ENCODE data around the gene SMARCAL1. TPM values are rescaled to one million over a fixed set of nuclear protein-coding genes. Genes with fewer than 3 reads are reported as not detected.

Gene SMARCAL1
- total RNA-seq, 1 experiment from 2014 or later = 23.7 TPM

- peak; percentile 76 for DNase-seq
- no peak overlapping the region for H3K4me3 ChIP-seq (ENCODE audit: low read length)
- H3K9me2 ChIP-seq (replicated peaks; ENCODE audit: insufficient read depth, low read length) = no peaks in the 10 kb centered on the region
- H3K27me3 ChIP-seq (ENCODE audit: low read length) = no peaks in the 10 kb centered on the region
- no peak overlapping the region for H3K4me2 ChIP-seq (ENCODE audit: low read depth, low read length, poor library complexity, severe bottlenecking)
- H3K9me3 ChIP-seq (ENCODE audit: low read length) = no peaks in the 10 kb centered on the region
- H3K79me2 ChIP-seq (ENCODE audit: low read length) = no peaks in the 10 kb centered on the region
- H3K36me3 ChIP-seq (ENCODE audit: insufficient read depth, low read length) = no peaks in the 10 kb centered on the region
- H3K4me1 ChIP-seq (ENCODE audit: low read length) = peaks cover 26% of the 10 kb centered on the region
- no peaks in the 10 kb centered on the region for H4K20me1 ChIP-seq (ENCODE audit: insufficient read depth, low read depth, low read length)
- no peak overlapping the region for H2AFZ ChIP-seq (ENCODE audit: low read length)
- no peak overlapping the region for H3K9ac ChIP-seq (ENCODE audit: low read length)
- H3K27ac ChIP-seq (ENCODE audit: low read length) = no peak overlapping the region
Observed at GRCh38 chr2:216404010-216404618, 8.2 kb upstream of the SMARCAL1 start.

- H3K9me2 ChIP-seq (replicated peaks; ENCODE audit: insufficient read depth, low read length) = no peaks in the 10 kb centered on the region
- no peak overlapping the region for H3K27ac ChIP-seq (ENCODE audit: low read length)
- H3K4me1 ChIP-seq (ENCODE audit: low read length) = peaks cover 26% of the 10 kb centered on the region
- peak overlapping the region; percentile 51 for H3K4me2 ChIP-seq (ENCODE audit: low read depth, low read length, poor library complexity, severe bottlenecking)
- peak overlapping the region; percentile 13; the same call in 1 of the 2 replicates for H3K9ac ChIP-seq (ENCODE audit: low read length)
- peak overlapping the region; percentile 3; the same call in 1 of the 2 replicates for H2AFZ ChIP-seq (ENCODE audit: low read length)
- no peaks in the 10 kb centered on the region for H4K20me1 ChIP-seq (ENCODE audit: insufficient read depth, low read depth, low read length)
- no peaks in the 10 kb centered on the region for H3K79me2 ChIP-seq (ENCODE audit: low read length)
- H3K27me3 ChIP-seq (ENCODE audit: low read length) = no peaks in the 10 kb centered on the region
- H3K4me3 ChIP-seq (ENCODE audit: low read length) = 0 out of 2 replicates have a peak overlapping the region, but pooled peaks have one; percentile 9
- peak; percentile 58 for DNase-seq
- no peaks in the 10 kb centered on the region for H3K9me3 ChIP-seq (ENCODE audit: low read length)
- no peaks in the 10 kb centered on the region for H3K36me3 ChIP-seq (ENCODE audit: insufficient read depth, low read length)
Observed at GRCh38 chr2:216405588-216405987, 6.7 kb upstream of the SMARCAL1 start.

GRCh38 chr2:216406826-216407225 lies 5.5 kb upstream of the SMARCAL1 start:
- no peaks in the 10 kb centered on the region for H3K79me2 ChIP-seq (ENCODE audit: low read length)
- no peaks in the 10 kb centered on the region for H4K20me1 ChIP-seq (ENCODE audit: insufficient read depth, low read depth, low read length)
- H3K36me3 ChIP-seq (ENCODE audit: insufficient read depth, low read length) = no peaks in the 10 kb centered on the region
- H3K4me1 ChIP-seq (ENCODE audit: low read length) = peaks cover 29% of the 10 kb centered on the region
- no peaks in the 10 kb centered on the region for H3K27me3 ChIP-seq (ENCODE audit: low read length)
- peak; percentile 68 for DNase-seq
- H3K27ac ChIP-seq (ENCODE audit: low read length) = no peak overlapping the region
- no peaks in the 10 kb centered on the region for H3K9me2 ChIP-seq (replicated peaks; ENCODE audit: insufficient read depth, low read length)
- no peak overlapping the region for H3K4me3 ChIP-seq (ENCODE audit: low read length)
- H3K4me2 ChIP-seq (ENCODE audit: low read depth, low read length, poor library complexity, severe bottlenecking) = peak overlapping the region; percentile 49
- H3K9ac ChIP-seq (ENCODE audit: low read length) = peak overlapping the region; percentile 27; the same call in 1 of the 2 replicates
- no peak overlapping the region for H2AFZ ChIP-seq (ENCODE audit: low read length)
- no peaks in the 10 kb centered on the region for H3K9me3 ChIP-seq (ENCODE audit: low read length)

GRCh38 chr2:216408426-216409290 lies 3.6 kb upstream of the SMARCAL1 start:
- Histone ChIP-seq H4K20me1 (ENCODE audit: insufficient read depth, low read depth, low read length) (no peaks in the 10 kb centered on the region), H3K9me3 (ENCODE audit: low read length) (no peaks in the 10 kb centered on the region), H3K79me2 (ENCODE audit: low read length) (peaks cover 11% of the 10 kb centered on the region), H3K36me3 (ENCODE audit: insufficient read depth, low read length) (no peaks in the 10 kb centered on the region), H3K27ac (ENCODE audit: low read length) (no peak overlapping the region), H3K4me2 (ENCODE audit: low read depth, low read length, poor library complexity, severe bottlenecking) (no peak overlapping the region), H3K9me2 (replicated peaks; ENCODE audit: insufficient read depth, low read length) (no peaks in the 10 kb centered on the region), H3K9ac (ENCODE audit: low read length) (no peak overlapping the region), H3K4me3 (ENCODE audit: low read length) (no peak overlapping the region), H3K27me3 (ENCODE audit: low read length) (no peaks in the 10 kb centered on the region), H3K4me1 (ENCODE audit: low read length) (peaks cover 36% of the 10 kb centered on the region), H2AFZ (ENCODE audit: low read length) (no peak overlapping the region)
- DNase-seq = no peak

- H3K9ac ChIP-seq (ENCODE audit: low read length) = no peak overlapping the region
- DNase-seq = no peak
- no peaks in the 10 kb centered on the region for H3K27me3 ChIP-seq (ENCODE audit: low read length)
- peaks cover 36% of the 10 kb centered on the region for H3K4me1 ChIP-seq (ENCODE audit: low read length)
- H3K9me3 ChIP-seq (ENCODE audit: low read length) = no peaks in the 10 kb centered on the region
- H3K36me3 ChIP-seq (ENCODE audit: insufficient read depth, low read length) = peaks cover 8% of the 10 kb centered on the region; the same call in 1 of the 2 replicates
- no peak overlapping the region for H3K4me3 ChIP-seq (ENCODE audit: low read length)
- H3K27ac ChIP-seq (ENCODE audit: low read length) = no peak overlapping the region
- peaks cover 23% of the 10 kb centered on the region for H3K79me2 ChIP-seq (ENCODE audit: low read length)
- no peaks in the 10 kb centered on the region for H3K9me2 ChIP-seq (replicated peaks; ENCODE audit: insufficient read depth, low read length)
- H2AFZ ChIP-seq (ENCODE audit: low read length) = no peak overlapping the region
- no peaks in the 10 kb centered on the region for H4K20me1 ChIP-seq (ENCODE audit: insufficient read depth, low read depth, low read length)
- no peak overlapping the region for H3K4me2 ChIP-seq (ENCODE audit: low read depth, low read length, poor library complexity, severe bottlenecking)
Observed at GRCh38 chr2:216410550-216410949, 1.7 kb upstream of the SMARCAL1 start.

GRCh38 chr2:216413882-216414281 lies 1.6 kb downstream of the SMARCAL1 start:
- H3K9me3 ChIP-seq (ENCODE audit: low read length) = no peaks in the 10 kb centered on the region
- H3K27ac ChIP-seq (ENCODE audit: low read length) = no peak overlapping the region; the same call in 1 of the 2 replicates
- peak overlapping the region; percentile 89; the same call in 1 of the 2 replicates for H3K9ac ChIP-seq (ENCODE audit: low read length)
- peak overlapping the region; percentile 79 for H3K4me2 ChIP-seq (ENCODE audit: low read depth, low read length, poor library complexity, severe bottlenecking)
- DNase-seq = no peak
- peaks cover 31% of the 10 kb centered on the region for H3K4me1 ChIP-seq (ENCODE audit: low read length)
- H2AFZ ChIP-seq (ENCODE audit: low read length) = no peak overlapping the region
- no peaks in the 10 kb centered on the region for H3K9me2 ChIP-seq (replicated peaks; ENCODE audit: insufficient read depth, low read length)
- H3K79me2 ChIP-seq (ENCODE audit: low read length) = peaks cover 29% of the 10 kb centered on the region
- no peaks in the 10 kb centered on the region for H4K20me1 ChIP-seq (ENCODE audit: insufficient read depth, low read depth, low read length)
- peaks cover 20% of the 10 kb centered on the region for H3K36me3 ChIP-seq (ENCODE audit: insufficient read depth, low read length)
- no peaks in the 10 kb centered on the region for H3K27me3 ChIP-seq (ENCODE audit: low read length)
- H3K4me3 ChIP-seq (ENCODE audit: low read length) = peak overlapping the region; percentile 96

- Histone ChIP-seq H3K4me3 (ENCODE audit: low read length) (no peak overlapping the region), H3K9me3 (ENCODE audit: low read length) (no peaks in the 10 kb centered on the region), H3K9me2 (replicated peaks; ENCODE audit: insufficient read depth, low read length) (no peaks in the 10 kb centered on the region), H2AFZ (ENCODE audit: low read length) (no peak overlapping the region), H3K4me2 (ENCODE audit: low read depth, low read length, poor library complexity, severe bottlenecking) (no peak overlapping the region), H3K79me2 (ENCODE audit: low read length) (peaks cover 29% of the 10 kb centered on the region), H3K27ac (ENCODE audit: low read length) (no peak overlapping the region), H3K4me1 (ENCODE audit: low read length) (peaks cover 31% of the 10 kb centered on the region), H4K20me1 (ENCODE audit: insufficient read depth, low read depth, low read length) (no peaks in the 10 kb centered on the region), H3K9ac (ENCODE audit: low read length) (no peak overlapping the region), H3K27me3 (ENCODE audit: low read length) (no peaks in the 10 kb centered on the region), H3K36me3 (ENCODE audit: insufficient read depth, low read length) (peaks cover 23% of the 10 kb centered on the region)
- no peak for DNase-seq
Observed at GRCh38 chr2:216414772-216415319, 2.6 kb downstream of the SMARCAL1 start.

- Histone ChIP-seq H3K27ac (ENCODE audit: low read length) (no peak overlapping the region), H3K4me3 (ENCODE audit: low read length) (no peak overlapping the region), H3K9me2 (replicated peaks; ENCODE audit: insufficient read depth, low read length) (no peaks in the 10 kb centered on the region), H3K27me3 (ENCODE audit: low read length) (no peaks in the 10 kb centered on the region), H3K79me2 (ENCODE audit: low read length) (peaks cover 29% of the 10 kb centered on the region), H3K4me2 (ENCODE audit: low read depth, low read length, poor library complexity, severe bottlenecking) (no peak overlapping the region), H3K9me3 (ENCODE audit: low read length) (no peaks in the 10 kb centered on the region), H3K4me1 (ENCODE audit: low read length) (peaks cover 31% of the 10 kb centered on the region), H4K20me1 (ENCODE audit: insufficient read depth, low read depth, low read length) (no peaks in the 10 kb centered on the region), H3K36me3 (ENCODE audit: insufficient read depth, low read length) (peaks cover 23% of the 10 kb centered on the region), H3K9ac (ENCODE audit: low read length) (no peak overlapping the region), H2AFZ (ENCODE audit: low read length) (no peak overlapping the region)
- DNase-seq = no peak
Observed at GRCh38 chr2:216415541-216415940, 3.3 kb downstream of the SMARCAL1 start.

All from Karpas-422 (cell line).